Thymus (tissue), 11 donors: ENCODE measurements around the gene ITGAX. TPM values are rescaled to one million over a fixed set of nuclear protein-coding genes. Genes with fewer than 3 reads are reported as not detected.

ENCODE experiments used
- DNase-seq, 9 donors: peaks; one replicate each; pipeline ENCODE4 v3.0.0-alpha.2; 2013; ENCODE audit warnings: low spot score in 9 of 9, low read depth in 6 of 9, missing footprints in 1 of 9
- H3K27ac ChIP-seq, 2 donors: one replicate each; pipeline ENCODE4 v1.5.1; 2013; ENCODE audit warnings: control low read depth in 1 of 2, low read depth in 1 of 2, low read length in 1 of 2, mild to moderate bottlenecking in 1 of 2, moderate library complexity in 1 of 2
- H3K27me3 ChIP-seq, 2 donors: one replicate each; pipeline ENCODE4 v1.5.1; 2013; ENCODE audit warnings: low read length in 1 of 2; ENCODE audit not compliant: control insufficient read depth in 2 of 2, insufficient read depth in 1 of 2
- H3K36me3 ChIP-seq, 2 donors: one replicate each; pipeline ENCODE4 v1.5.1; 2013; ENCODE audit warnings: low read length in 1 of 2, mild to moderate bottlenecking in 1 of 2, moderate library complexity in 1 of 2; ENCODE audit not compliant: control insufficient read depth in 2 of 2, insufficient read depth in 2 of 2
- H3K4me1 ChIP-seq, 2 donors: one replicate each; pipeline ENCODE4 v1.5.1; 2013; ENCODE audit warnings: low read length in 2 of 2; ENCODE audit not compliant: control insufficient read depth in 2 of 2, insufficient read depth in 2 of 2
- H3K4me3 ChIP-seq, 2 donors: one replicate each; pipeline ENCODE4 v1.5.1; 2013; ENCODE audit warnings: low read length in 2 of 2, control low read depth in 1 of 2, mild to moderate bottlenecking in 1 of 2
- H3K9me3 ChIP-seq, 2 donors: one replicate each; pipeline ENCODE4 v1.5.1; 2013; ENCODE audit warnings: low read length in 1 of 2, mild to moderate bottlenecking in 1 of 2; ENCODE audit not compliant: control insufficient read depth in 2 of 2, insufficient read depth in 1 of 2
- WGBS: extraction: QIAGEN DNeasy Blood & Tissue Kit; methylation state at CpG from one replicate; pipeline ENCODE4 v1.1.7; 2013; 5-methylcytosine and 5-hydroxymethylcytosine counted together
- polyA plus RNA-seq: library from polyadenylated mRNA; stranded (reverse); fragments of 200-250 nt; gene quantifications from one replicate; pipeline ENCODE4 v1.2.3, GENCODE V29; 2013
- total RNA-seq: library from RNA; stranded (reverse); fragments of 120-200 nt; gene quantifications from one replicate; pipeline ENCODE4 v1.2.4, GENCODE V29; 2013
- donor health status: healthy.

ITGAX gene
- total and polyA plus RNA-seq, 2 donors, result 3.5 to 15.5 TPM

GRCh38 chr16:31423801-31424200, 68.8 kb downstream of the ITGAX start:
- peaks cover 0 to 9% of the 10 kb centered on the region in 2 donors for H3K27me3 ChIP-seq
- H3K36me3 ChIP-seq, result no peaks in the 10 kb centered on the region
- WGBS, result 92% methylated on average over 12 of the region's 12 CpGs
- no peak overlapping the region for H3K4me3 ChIP-seq
- no peak overlapping the region for H3K27ac ChIP-seq
- no peak for DNase-seq
- peaks cover 0 to 4% of the 10 kb centered on the region in 2 donors for H3K4me1 ChIP-seq
- peaks cover 0 to 6% of the 10 kb centered on the region in 2 donors for H3K9me3 ChIP-seq

- Histone ChIP-seq H3K9me3 (peaks cover 0 to 6% of the 10 kb centered on the region in 2 donors), H3K4me3 (peak overlapping the region in 1 of 2 donors; percentile 26), H3K4me1 (peaks cover 0 to 4% of the 10 kb centered on the region in 2 donors), H3K27ac (no peak overlapping the region), H3K36me3 (no peaks in the 10 kb centered on the region), H3K27me3 (peaks cover 0 to 9% of the 10 kb centered on the region in 2 donors)
- 50% methylated on average over 69 of the region's 83 CpGs for WGBS
- peak in 4 of 9 donors; percentile 13 to 39 (median 35) for DNase-seq
Observed at GRCh38 chr16:31427441-31428278, 72.7 kb downstream of the ITGAX start.

GRCh38 chr16:31428279-31428597, 73.3 kb downstream of the ITGAX start, which contains the start of gene COX6A2:
COX6A2 (minus strand) TSS chr16:31428360; CDS start chr16:31428325, 35 bp downstream.
- no peaks in the 10 kb centered on the region for H3K36me3 ChIP-seq
- H3K27me3 ChIP-seq, result peaks cover 0 to 9% of the 10 kb centered on the region in 2 donors
- no peak within 1 kb of the TSS for H3K27ac ChIP-seq
- peaks cover 0 to 6% of the 10 kb centered on the region in 2 donors for H3K9me3 ChIP-seq
- peak within 1 kb of the TSS in 1 of 2 donors; percentile 26 for H3K4me3 ChIP-seq
- DNase-seq, result no peak
- peaks cover 0 to 4% of the 10 kb centered on the region in 2 donors for H3K4me1 ChIP-seq
- 94% methylated on average over 7 of the region's 7 CpGs for WGBS

DNA sequence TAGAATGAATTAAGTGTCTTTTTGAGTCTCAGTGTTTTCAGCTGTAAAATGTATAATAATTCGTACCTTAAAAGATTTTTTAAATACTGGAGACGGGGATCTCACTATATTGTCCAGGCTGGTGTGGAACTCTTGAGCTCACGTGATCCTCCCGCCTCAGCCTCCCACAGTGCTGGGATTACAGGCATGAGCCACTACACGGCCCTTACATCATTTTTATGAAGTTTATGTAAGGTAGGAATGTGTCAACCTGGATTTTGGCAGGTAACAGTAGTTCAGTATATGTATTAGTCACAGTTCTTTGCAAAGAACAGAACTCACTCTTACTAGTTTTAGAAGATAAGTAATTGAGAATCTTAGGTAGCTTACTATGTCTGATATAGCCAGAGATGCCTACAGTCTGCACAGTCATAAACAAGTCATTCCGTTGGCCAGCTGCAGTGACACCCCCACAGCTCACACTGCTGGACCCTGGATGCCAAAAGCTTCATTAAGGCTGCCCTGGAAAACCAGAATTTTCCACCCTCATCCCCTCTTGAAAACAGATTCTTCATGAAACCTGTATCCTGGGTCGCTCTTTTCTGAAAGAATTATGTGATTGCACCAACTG, 73.8 kb downstream of the ITGAX start:
- Histone ChIP-seq H3K4me3 (no peak overlapping the region), H3K27ac (no peak overlapping the region), H3K36me3 (no peaks in the 10 kb centered on the region), H3K4me1 (peaks cover 0 to 4% of the 10 kb centered on the region in 2 donors), H3K27me3 (peaks cover 0 to 9% of the 10 kb centered on the region in 2 donors), H3K9me3 (peaks cover 0 to 6% of the 10 kb centered on the region in 2 donors)
- DNase-seq, result no peak
- 95% methylated on average over 7 of the region's 7 CpGs for WGBS

DNA sequence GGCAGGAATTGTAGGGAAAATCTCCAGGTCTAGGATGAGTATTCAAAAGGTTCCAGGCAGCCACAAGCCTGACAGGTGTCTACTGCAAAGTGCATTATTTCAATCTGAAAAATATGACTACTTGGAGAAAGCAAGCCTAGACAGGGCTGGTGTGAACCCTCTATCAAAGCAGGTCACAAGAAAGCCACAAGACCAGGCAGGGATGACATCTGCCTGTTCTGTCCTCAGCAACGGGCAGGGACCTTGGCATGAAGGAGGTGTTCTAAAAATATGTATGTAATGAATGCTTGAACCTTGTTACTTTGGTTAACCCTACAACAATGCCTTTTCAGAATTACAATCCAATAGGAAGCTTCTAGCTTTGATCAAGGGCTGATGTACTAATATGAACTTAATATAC, 74.3 kb downstream of the ITGAX start:
- no peak overlapping the region for H3K4me3 ChIP-seq
- peaks cover 0 to 9% of the 10 kb centered on the region in 2 donors for H3K27me3 ChIP-seq
- peaks cover 0 to 6% of the 10 kb centered on the region in 2 donors for H3K9me3 ChIP-seq
- no peak overlapping the region for H3K27ac ChIP-seq
- H3K4me1 ChIP-seq, result peaks cover 0 to 4% of the 10 kb centered on the region in 2 donors
- whole genome bisulfite sequencing, result 14% methylated on average over 1 of the region's 1 CpG
- DNase-seq, result no peak
- no peaks in the 10 kb centered on the region for H3K36me3 ChIP-seq

DNA sequence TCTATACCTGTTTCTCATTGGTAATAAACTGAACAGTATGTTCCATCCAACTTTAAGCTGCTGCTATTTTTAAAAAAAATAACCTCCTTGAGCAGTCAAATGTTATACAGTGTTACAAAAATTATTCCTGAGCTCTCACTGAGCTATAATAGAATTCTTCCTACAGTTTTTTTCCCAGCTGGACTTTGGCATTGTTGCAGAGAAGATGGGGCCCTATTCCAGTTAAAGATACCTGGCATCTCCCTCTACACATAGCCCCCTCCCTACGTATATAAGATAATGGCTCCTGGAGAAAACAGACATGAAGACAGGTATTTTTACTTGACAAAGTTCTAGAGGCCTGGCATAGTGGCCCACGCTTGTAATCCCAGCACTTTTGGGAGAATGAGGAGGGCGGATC, 74.8 kb downstream of the ITGAX start:
- no peak overlapping the region for H3K27ac ChIP-seq
- DNase-seq, result no peak
- H3K4me3 ChIP-seq, result no peak overlapping the region
- WGBS, result 96% methylated on average over 3 of the region's 3 CpGs
- peaks cover 0 to 6% of the 10 kb centered on the region in 2 donors for H3K9me3 ChIP-seq
- H3K27me3 ChIP-seq, result peaks cover 0 to 9% of the 10 kb centered on the region in 2 donors
- peaks cover 0 to 4% of the 10 kb centered on the region in 2 donors for H3K4me1 ChIP-seq
- H3K36me3 ChIP-seq, result no peaks in the 10 kb centered on the region

- Histone ChIP-seq H3K9me3 (peaks cover 0 to 6% of the 10 kb centered on the region in 2 donors), H3K4me3 (no peak overlapping the region), H3K27me3 (peaks cover 0 to 9% of the 10 kb centered on the region in 2 donors), H3K36me3 (no peaks in the 10 kb centered on the region), H3K27ac (no peak overlapping the region), H3K4me1 (peaks cover 0 to 4% of the 10 kb centered on the region in 2 donors)
- WGBS, result 72% methylated on average over 5 of the region's 5 CpGs
- no peak for DNase-seq
Observed at GRCh38 chr16:31430380-31431052, 75.5 kb downstream of the ITGAX start.
